ENCODE data around the gene JUND.

Gene JUND

GRCh38 chr19:18233224-18233825, 48.1 kb downstream of the JUND start:
- no peak for DNase-seq (ENCODE audit: low read depth)

DNA sequence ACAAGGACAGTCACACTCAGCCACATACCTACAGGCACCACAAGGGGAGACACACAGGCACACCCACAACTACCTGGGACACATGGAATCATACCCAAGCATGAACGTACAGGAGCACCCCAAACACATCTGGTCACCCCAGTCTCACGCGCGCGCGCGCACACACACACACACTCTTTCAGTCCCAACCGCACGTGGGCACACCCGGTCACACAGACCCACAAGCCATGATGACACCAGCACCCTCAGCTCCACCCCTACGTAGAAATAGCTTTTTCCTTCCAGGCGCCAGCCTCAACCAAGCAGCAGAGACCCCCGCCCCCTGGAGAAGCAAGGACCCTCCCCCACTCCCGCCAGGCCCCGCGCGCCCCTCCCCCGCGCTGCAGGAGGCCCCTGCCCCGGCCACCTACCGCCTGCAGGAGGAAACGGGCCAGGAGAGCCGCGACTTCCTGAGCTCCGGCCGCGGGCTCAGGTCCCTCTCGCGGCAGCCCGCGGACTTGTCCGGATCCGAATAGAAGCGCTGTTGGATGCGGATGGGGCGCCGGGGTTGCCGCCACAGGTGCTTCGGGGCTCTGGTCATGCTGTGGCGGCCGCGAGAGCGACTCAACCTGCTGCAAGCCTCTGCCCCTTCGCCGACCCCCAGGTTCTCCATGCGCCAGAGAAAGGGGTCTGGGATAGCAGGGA, 48.7 kb downstream of the JUND start:
- DNase-seq (ENCODE audit: low read depth) = no peak

- DNase-seq (ENCODE audit: low read depth) = no peak
These were observed 49.6 kb downstream of the JUND start for GRCh38 chr19:18231775-18232174.

DNA sequence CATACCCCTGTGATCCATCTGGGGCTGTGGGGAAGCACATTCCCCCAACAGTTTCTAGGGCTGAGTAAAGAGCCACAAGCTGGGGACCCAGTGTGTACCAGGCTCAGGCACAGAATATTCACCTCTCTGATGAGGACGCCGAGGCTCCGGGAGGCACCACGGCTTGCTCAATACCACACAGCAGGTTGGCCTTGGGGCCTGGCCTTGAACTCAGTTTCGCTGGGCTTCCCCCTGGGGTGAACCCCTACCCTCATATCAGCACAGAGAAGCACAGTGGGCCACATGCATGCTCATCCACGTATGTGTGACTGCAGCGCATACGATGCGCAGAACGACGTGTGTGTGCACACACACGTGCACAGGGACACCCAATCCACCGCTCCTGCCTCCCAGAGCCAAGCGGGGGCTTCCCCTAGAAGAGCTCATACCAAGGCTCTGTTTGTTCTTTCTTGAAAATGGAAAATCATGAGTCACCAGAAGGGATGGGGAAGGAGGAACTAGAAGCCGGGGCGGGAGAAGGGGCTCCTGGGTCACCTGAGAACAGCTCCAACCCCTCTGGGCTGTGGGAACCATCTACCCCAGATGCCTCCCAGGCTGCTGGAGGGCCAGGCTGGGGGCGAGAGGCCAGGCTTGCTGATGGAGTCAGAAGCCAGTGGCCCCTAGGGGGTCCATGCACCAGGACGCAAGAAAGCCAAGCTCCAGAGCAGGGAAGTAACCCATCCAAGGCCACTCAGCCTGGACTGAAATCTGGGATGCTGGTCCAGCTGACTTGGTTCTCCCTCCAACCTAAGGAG, 50.3 kb downstream of the JUND start:
- DNase-seq (ENCODE audit: low read depth) = no peak

DNA sequence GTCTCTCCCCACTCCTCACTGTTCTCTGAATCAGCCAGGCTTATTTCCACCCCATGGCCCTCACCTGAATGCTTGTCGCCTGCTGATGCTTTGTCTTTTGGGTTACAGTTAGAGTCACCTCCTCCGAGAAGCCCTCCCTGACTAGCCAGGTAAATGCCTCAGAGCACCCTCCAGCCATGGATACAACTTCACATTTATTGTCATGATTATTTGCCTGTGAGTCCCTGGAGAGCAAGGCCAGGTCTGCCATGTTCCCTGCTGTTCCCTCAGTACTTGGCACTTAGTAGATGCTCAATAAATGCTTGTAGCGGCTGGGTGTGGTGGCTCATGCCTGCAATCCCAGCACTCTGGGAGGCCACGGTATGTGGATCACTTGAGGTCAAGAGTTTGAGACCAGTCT, 51.5 kb downstream of the JUND start:
- DNase-seq (ENCODE audit: low read depth) = no peak
